ACHN (cell line): ENCODE results near the gene DEPDC1B.
"Not testable (repeated sequence)": the region's sequence is repeated elsewhere in the genome, so short reads cannot be mapped to it uniquely, and the experiment has no call there.

Experiments used
- DNase-seq: peaks from one replicate; pipeline ENCODE4 v3.0.0-alpha.2; 2015
- in situ Hi-C: cut with HindIII; loops from 2 replicates; pipeline ENCODE4 v1.10.0; 2017; ENCODE audit warnings: low sequenced_read_pairs, low pct_ligation_motif_present, low pct_unique_long_range_greater_than_20kb

Gene DEPDC1B

GRCh38 chr5:60703944-60704343 lies 4.0 kb upstream of the DEPDC1B start:
- no peak for DNase-seq
- in situ Hi-C loops: no loop called here

DNA sequence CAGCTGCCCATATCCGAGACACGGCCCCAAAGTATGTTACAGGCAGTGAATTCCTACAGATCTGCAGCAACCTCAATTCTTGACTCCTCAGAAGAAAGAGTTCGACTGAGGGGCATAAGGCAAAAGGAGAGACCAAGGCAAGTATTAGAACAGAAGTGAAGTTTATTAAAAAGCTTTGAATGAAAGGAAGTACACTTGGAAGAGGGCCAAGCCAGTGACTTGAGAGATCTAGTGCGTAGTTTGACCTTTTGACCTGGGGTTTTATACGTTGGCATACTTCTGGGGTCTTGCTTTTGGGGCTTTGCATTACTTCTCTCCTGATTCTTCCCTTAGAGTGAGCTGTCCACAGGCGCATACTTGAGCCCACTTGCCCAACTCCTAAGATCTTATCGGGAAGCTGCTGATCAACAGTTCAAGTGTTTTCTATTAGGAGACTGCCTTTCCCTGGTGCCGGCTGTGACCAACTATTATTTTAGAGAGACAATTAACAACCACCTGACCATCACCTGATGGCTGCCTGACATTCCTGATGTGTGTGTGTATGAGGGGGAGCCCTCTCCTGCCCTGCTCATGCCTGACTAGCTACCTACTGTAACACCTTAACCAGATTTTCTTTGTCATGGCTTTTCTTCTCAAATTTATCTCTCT lies 1.5 kb upstream of the DEPDC1B start:
- DNase-seq: no peak
- in situ Hi-C loops: no loop called here

DNA sequence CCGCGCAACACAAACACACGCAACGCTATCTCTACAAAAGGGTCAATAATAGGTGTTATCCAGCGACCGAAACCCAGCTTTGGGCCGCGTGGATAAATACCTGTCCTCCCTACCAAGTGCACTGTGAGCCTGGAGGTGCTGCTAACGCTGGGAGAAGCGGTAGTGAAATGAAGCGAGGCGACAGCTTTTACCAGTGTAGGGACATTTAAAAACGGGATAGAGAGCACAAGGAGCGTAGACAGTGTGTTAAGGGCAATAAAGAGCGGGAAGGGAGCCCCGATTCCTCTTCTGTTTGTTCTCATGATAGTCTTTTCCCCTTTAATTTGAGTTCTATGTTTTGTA lies 421 bp upstream of the DEPDC1B start:
- DNase-seq: peak; percentile 31
- in situ Hi-C loops: no loop called here

- no peak for DNase-seq
- in situ Hi-C loops: no loop called here
Observed at GRCh38 chr5:60699288-60699608, 718 bp downstream of the DEPDC1B start.

GRCh38 chr5:60698336-60698735 lies 1.6 kb downstream of the DEPDC1B start:
- in situ Hi-C loops: no loop called here
- no peak for DNase-seq

DNA sequence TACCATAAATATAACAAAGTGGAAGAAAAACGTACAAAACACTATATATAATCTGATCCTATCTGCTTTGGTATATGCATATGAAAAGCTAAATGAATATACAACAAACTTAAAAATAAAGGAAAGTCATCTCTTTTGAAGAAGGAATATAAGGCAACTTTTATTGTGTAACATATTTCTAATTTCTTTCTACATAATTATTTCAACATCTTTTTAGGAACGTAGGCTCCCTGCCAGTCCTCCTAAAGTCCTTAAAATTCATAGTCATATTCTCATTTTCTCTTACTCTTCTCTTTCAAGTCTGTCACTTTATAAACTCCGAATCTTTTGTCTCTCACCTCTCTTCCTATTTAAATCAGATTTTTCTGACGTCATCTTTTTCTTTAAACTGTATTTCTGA lies 9.6 kb downstream of the DEPDC1B start:
- in situ Hi-C loops: no loop called here

GRCh38 chr5:60688980-60689379 lies 11.0 kb downstream of the DEPDC1B start:
- in situ Hi-C loops: no loop called here
- DNase-seq: no peak

More for the DNA sequence above, 9.6 kb downstream of the DEPDC1B start:
- no peak for DNase-seq

DNA sequence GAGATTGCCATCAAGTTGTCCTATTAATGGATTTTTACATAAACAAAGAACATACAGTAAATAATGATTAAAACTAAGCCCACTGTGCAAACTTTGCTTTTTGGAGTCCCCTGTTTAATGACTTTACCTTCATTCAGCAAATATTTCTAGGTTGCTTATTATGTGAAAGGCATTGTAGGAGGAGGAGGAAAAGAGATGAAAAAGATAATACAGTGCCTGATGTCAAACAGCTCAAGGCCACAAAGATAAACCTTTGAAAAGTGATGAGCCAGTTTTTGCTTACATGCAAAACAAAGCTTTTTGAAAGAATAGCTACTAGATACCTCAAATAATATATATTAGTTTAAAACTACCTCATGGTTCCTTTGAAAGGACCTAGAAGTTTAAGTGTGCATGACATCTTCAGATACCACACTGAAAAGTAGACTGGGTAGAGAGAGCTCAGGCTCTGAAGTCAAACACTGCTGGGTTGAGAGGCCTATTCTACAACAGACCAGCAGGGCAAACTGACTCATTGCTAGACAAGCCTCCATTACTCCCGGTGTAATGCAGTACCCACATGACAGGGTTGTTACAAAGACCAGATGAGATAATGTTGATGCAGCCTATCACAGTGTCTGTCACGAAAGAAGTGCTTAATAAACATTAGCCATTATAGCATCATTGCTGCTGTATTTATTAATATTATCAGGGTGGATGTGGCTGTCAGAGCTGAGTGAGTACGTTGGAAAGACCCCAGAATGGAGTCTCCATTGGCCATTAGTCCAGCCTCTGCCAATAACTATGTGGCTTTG lies 11.8 kb downstream of the DEPDC1B start:
- peak; percentile 61 for DNase-seq
- in situ Hi-C loops: no loop called here

DNA sequence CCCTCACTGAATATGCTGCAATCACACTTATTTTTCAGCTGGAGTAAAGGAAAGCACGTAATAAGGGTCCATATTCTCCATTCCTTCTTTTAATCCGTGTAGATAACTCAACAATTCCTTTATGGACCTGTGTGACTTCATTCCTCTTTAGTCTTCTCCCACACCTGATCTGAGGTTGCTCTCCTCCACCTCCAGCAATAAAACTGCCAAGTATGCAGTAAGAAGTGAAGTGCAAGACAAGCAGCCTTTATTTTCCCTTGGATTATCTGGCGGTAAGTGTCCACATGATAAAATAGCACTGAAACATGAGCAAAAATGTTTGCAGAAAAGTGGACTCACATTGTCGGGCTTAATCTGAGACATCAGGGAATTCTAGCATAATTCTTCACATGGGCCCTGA lies 13.8 kb downstream of the DEPDC1B start:
- DNase-seq: no peak
- in situ Hi-C loops: no loop called here

GRCh38 chr5:60685700-60686099 lies 14.3 kb downstream of the DEPDC1B start:
- no peak for DNase-seq
- in situ Hi-C loops: no loop called here

GRCh38 chr5:60685028-60685427 lies 14.9 kb downstream of the DEPDC1B start:
- in situ Hi-C loops: no loop called here
- DNase-seq: no peak

GRCh38 chr5:60682007-60682406 lies 18.0 kb downstream of the DEPDC1B start:
- in situ Hi-C loops, DNase-seq: not testable (repeated sequence)

DNA sequence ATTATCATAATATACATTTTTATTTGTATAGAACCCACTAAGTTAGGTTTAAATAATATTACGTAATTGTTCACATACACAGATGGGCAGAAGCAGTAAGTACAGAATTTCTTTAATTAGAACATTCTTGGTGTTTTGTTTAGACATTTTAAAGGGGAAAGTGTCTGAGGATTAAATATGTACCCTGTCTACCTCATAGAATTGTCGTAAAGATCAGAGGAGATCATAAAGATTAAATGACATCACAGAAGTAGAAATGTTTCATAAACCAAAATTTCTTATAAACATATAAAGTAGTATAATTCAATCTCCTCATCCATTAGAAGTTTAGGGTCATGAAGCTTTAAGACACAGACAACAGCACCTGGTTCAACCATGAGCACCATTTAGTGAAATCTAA lies 20.1 kb downstream of the DEPDC1B start:
- DNase-seq: no peak
- in situ Hi-C loops: no loop called here

DNA sequence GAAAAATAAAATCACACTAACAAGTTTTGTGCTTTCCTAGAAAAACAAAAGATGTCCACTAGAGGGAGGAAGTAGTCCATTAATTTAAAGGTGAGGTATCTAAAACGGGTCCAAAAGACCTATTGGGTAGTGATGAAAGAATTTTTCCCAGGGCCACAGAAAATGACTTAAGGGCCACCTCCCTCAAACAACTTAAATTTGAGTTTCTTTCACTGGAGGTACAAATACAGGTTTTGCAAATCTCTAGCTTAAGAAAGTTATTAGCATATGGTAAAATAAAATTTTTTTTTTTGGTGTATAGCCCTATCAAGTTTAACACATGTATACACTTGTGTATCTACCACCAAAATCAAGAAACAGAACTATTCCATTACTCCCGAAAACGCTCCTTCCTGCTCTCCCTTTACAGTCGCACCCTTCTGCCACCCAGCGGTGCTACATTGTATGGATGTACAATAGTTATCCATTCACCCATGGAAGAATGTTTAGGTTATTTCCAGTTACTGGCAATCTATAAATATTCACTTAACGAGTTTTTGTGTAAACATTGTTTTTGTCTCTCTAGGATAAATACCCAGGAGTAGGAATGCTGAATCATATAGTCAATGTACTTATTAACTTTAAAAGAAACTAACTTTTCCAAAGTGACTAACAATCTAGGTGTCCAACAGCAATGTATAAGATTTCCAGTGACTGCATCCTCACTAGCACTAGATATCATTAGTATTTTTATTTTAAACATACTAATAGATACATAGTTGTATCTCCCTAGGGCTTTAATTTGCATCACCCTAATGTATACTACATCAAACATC lies 21.9 kb downstream of the DEPDC1B start:
- in situ Hi-C loops: no loop called here

GRCh38 chr5:60675286-60675685 lies 24.7 kb downstream of the DEPDC1B start:
- in situ Hi-C loops: no loop called here
- no peak for DNase-seq

More for the DNA sequence above, 21.9 kb downstream of the DEPDC1B start:
- peak; percentile 73 for DNase-seq

- no peak for DNase-seq
- in situ Hi-C loops: no loop called here
Observed at GRCh38 chr5:60674251-60675069, 25.5 kb downstream of the DEPDC1B start.

DNA sequence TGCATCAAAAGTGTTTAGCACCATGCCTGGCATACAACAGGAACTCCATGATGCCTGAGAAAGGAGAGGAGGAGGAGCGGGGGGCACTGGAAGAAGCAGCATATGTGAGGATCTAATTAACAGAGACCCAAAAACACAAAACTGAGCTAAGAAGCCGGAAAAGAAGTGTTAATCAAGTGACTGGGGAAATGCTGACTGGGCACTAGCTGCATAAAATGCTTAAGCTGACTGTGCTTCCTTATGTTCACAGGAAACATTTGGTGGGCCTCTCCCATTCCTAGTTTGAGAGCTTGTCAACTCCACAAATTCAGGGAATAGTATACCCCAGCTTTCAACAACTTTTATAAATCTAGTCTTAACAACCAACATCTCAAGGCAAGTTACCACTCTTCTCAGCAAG lies 26.6 kb downstream of the DEPDC1B start:
- no peak for DNase-seq
- in situ Hi-C loops: no loop called here

GRCh38 chr5:60672693-60673264 lies 27.2 kb downstream of the DEPDC1B start:
- no peak for DNase-seq
- in situ Hi-C loops: no loop called here
